MM.1S (cell line): Measurements from ENCODE around the gene SLC49A4.

Source experiments
- CTCF ChIP-seq: fragments of 300-600 bp; sonication (generic); IDR thresholded peaks from 2 replicates; pipeline ENCODE4 v1.5.1; 2016; ENCODE audit warnings: antibody characterized with exemption, low read length, mixed read lengths
- EZH2 ChIP-seq: fragments of 300-600 bp; sonication (generic); optimal IDR thresholded peaks from 2 replicates; pipeline ENCODE3; 2017; ENCODE audit warnings: low read depth, mild to moderate bottlenecking, antibody characterized with exemption, low read length, mixed read lengths

GRCh38 chr3:122917412-122917811, 122.5 kb downstream of the SLC49A4 start:
- no peak for TF ChIP-seq CTCF
- TF ChIP-seq EZH2, result no peak
